Stimulated activated CD4-positive, alpha-beta T cell treated with anti-CD3 and anti-CD28 coated beads, Interleukin-1b, Interleukin-23, amount 100 ng/mL, for 1 hour (primary cell): ENCODE data around the gene MED27.

Experiments
- DNase-seq, 2 donors: peaks; one replicate each; pipeline ENCODE4 v3.0.0-alpha.2; 2020; ENCODE audit warnings: low read depth in 2 of 2

The MED27 gene

GRCh38 chr9:131856105-131856504, 223.6 kb downstream of the MED27 start:
- no peak for DNase-seq

GRCh38 chr9:131854896-131855613, 224.6 kb downstream of the MED27 start:
- no peak for DNase-seq

GRCh38 chr9:131854334-131854733, 225.3 kb downstream of the MED27 start:
- DNase-seq, result no peak

- no peak for DNase-seq
These were observed 226.2 kb downstream of the MED27 start for GRCh38 chr9:131853434-131853833.

- no peak for DNase-seq
These were observed 228.3 kb downstream of the MED27 start for GRCh38 chr9:131851414-131851813.

- DNase-seq, result no peak
These were observed 230.3 kb downstream of the MED27 start for GRCh38 chr9:131849391-131849790.

- DNase-seq, result no peak
These were observed 231.0 kb downstream of the MED27 start for GRCh38 chr9:131848570-131849160.

GRCh38 chr9:131847665-131848354, 231.9 kb downstream of the MED27 start:
- no peak for DNase-seq

- no peak for DNase-seq
These were observed 234.1 kb downstream of the MED27 start for GRCh38 chr9:131845305-131846298.

- no peak for DNase-seq
These were observed 234.9 kb downstream of the MED27 start for GRCh38 chr9:131844745-131845118.

- DNase-seq, result no peak
These were observed 235.5 kb downstream of the MED27 start for GRCh38 chr9:131843989-131844744.

- DNase-seq, result no peak
These were observed 237.8 kb downstream of the MED27 start for GRCh38 chr9:131841765-131842318.

- no peak for DNase-seq
These were observed 238.6 kb downstream of the MED27 start for GRCh38 chr9:131840751-131841702.

GRCh38 chr9:131840220-131840619, 239.4 kb downstream of the MED27 start:
- DNase-seq, result no peak

- DNase-seq, result peak in 1 of 2 donors; percentile 17
These were observed 240.2 kb downstream of the MED27 start for GRCh38 chr9:131839281-131840084.

- no peak for DNase-seq
These were observed 241.0 kb downstream of the MED27 start for GRCh38 chr9:131838530-131839280.

- no peak for DNase-seq
These were observed 241.8 kb downstream of the MED27 start for GRCh38 chr9:131837836-131838235.

- DNase-seq, result no peak
These were observed 242.4 kb downstream of the MED27 start for GRCh38 chr9:131837316-131837715.
